Thymus (tissue), 11 donors: ENCODE data around the gene RUNX2. TPM values are rescaled to one million over a fixed set of nuclear protein-coding genes. Genes with fewer than 3 reads are reported as not detected.

Experiments
- DNase-seq, 9 donors: peaks; one replicate each; pipeline ENCODE4 v3.0.0-alpha.2; 2013; ENCODE audit warnings: low spot score in 9 of 9, low read depth in 6 of 9, missing footprints in 1 of 9
- H3K27ac ChIP-seq, 2 donors: one replicate each; pipeline ENCODE4 v1.5.1; 2013; ENCODE audit warnings: control low read depth in 1 of 2, low read depth in 1 of 2, low read length in 1 of 2, mild to moderate bottlenecking in 1 of 2, moderate library complexity in 1 of 2
- H3K27me3 ChIP-seq, 2 donors: one replicate each; pipeline ENCODE4 v1.5.1; 2013; ENCODE audit warnings: low read length in 1 of 2; ENCODE audit not compliant: control insufficient read depth in 2 of 2, insufficient read depth in 1 of 2
- H3K36me3 ChIP-seq, 2 donors: one replicate each; pipeline ENCODE4 v1.5.1; 2013; ENCODE audit warnings: low read length in 1 of 2, mild to moderate bottlenecking in 1 of 2, moderate library complexity in 1 of 2; ENCODE audit not compliant: control insufficient read depth in 2 of 2, insufficient read depth in 2 of 2
- H3K4me1 ChIP-seq, 2 donors: one replicate each; pipeline ENCODE4 v1.5.1; 2013; ENCODE audit warnings: low read length in 2 of 2; ENCODE audit not compliant: control insufficient read depth in 2 of 2, insufficient read depth in 2 of 2
- H3K4me3 ChIP-seq, 2 donors: one replicate each; pipeline ENCODE4 v1.5.1; 2013; ENCODE audit warnings: low read length in 2 of 2, control low read depth in 1 of 2, mild to moderate bottlenecking in 1 of 2
- H3K9me3 ChIP-seq, 2 donors: one replicate each; pipeline ENCODE4 v1.5.1; 2013; ENCODE audit warnings: low read length in 1 of 2, mild to moderate bottlenecking in 1 of 2; ENCODE audit not compliant: control insufficient read depth in 2 of 2, insufficient read depth in 1 of 2
- WGBS: extraction: QIAGEN DNeasy Blood & Tissue Kit; methylation state at CpG from one replicate; pipeline ENCODE4 v1.1.7; 2013; 5-methylcytosine and 5-hydroxymethylcytosine counted together
- polyA plus RNA-seq: library from polyadenylated mRNA; stranded (reverse); fragments of 200-250 nt; gene quantifications from one replicate; pipeline ENCODE4 v1.2.3, GENCODE V29; 2013
- total RNA-seq: library from RNA; stranded (reverse); fragments of 120-200 nt; gene quantifications from one replicate; pipeline ENCODE4 v1.2.4, GENCODE V29; 2013
- donor health status: healthy.

RUNX2 gene
- total and polyA plus RNA-seq, 2 donors, result 3.7 to 7.1 TPM

- Histone ChIP-seq H3K4me3 (no peak overlapping the region), H3K9me3 (no peaks in the 10 kb centered on the region), H3K27ac (no peak overlapping the region), H3K27me3 (no peaks in the 10 kb centered on the region), H3K36me3 (no peaks in the 10 kb centered on the region), H3K4me1 (peaks cover 4 to 9% of the 10 kb centered on the region in 2 donors)
- no peak for DNase-seq
- 99% methylated on average over 4 of the region's 4 CpGs for WGBS
Observed at GRCh38 chr6:45624228-45624627, 296.1 kb downstream of the RUNX2 start.

- no peak overlapping the region for H3K27ac ChIP-seq
- H3K27me3 ChIP-seq, result no peaks in the 10 kb centered on the region
- H3K4me3 ChIP-seq, result no peak overlapping the region
- no peaks in the 10 kb centered on the region for H3K36me3 ChIP-seq
- no peak for DNase-seq
- no peaks in the 10 kb centered on the region for H3K9me3 ChIP-seq
- H3K4me1 ChIP-seq, result peaks cover 3 to 4% of the 10 kb centered on the region in 2 donors
- WGBS, result 95% methylated on average over 5 of the region's 5 CpGs
Observed at GRCh38 chr6:45625191-45625664, 297.1 kb downstream of the RUNX2 start.

GRCh38 chr6:45626087-45626891 is 298.2 kb downstream of the RUNX2 start:
- WGBS, result 91% methylated on average over 5 of the region's 5 CpGs
- H3K27me3 ChIP-seq, result no peaks in the 10 kb centered on the region
- DNase-seq, result no peak
- H3K4me1 ChIP-seq, result no peaks in the 10 kb centered on the region
- no peaks in the 10 kb centered on the region for H3K9me3 ChIP-seq
- no peaks in the 10 kb centered on the region for H3K36me3 ChIP-seq
- H3K27ac ChIP-seq, result no peak overlapping the region
- no peak overlapping the region for H3K4me3 ChIP-seq

GRCh38 chr6:45630314-45630713 is 302.2 kb downstream of the RUNX2 start:
- WGBS, result 85% methylated on average over 2 of the region's 2 CpGs
- Histone ChIP-seq H3K4me1 (no peaks in the 10 kb centered on the region), H3K4me3 (no peak overlapping the region), H3K36me3 (no peaks in the 10 kb centered on the region), H3K9me3 (no peaks in the 10 kb centered on the region), H3K27me3 (no peaks in the 10 kb centered on the region), H3K27ac (no peak overlapping the region)
- DNase-seq, result no peak

GRCh38 chr6:45630801-45631200 is 302.7 kb downstream of the RUNX2 start:
- 85% methylated on average over 4 of the region's 4 CpGs for WGBS
- no peak for DNase-seq
- no peaks in the 10 kb centered on the region for H3K4me1 ChIP-seq

GRCh38 chr6:45631396-45631795 is 303.3 kb downstream of the RUNX2 start:
- Histone ChIP-seq H3K4me1 (no peaks in the 10 kb centered on the region), H3K9me3 (no peaks in the 10 kb centered on the region), H3K4me3 (no peak overlapping the region), H3K36me3 (no peaks in the 10 kb centered on the region), H3K27me3 (no peaks in the 10 kb centered on the region), H3K27ac (no peak overlapping the region)
- 97% methylated on average over 3 of the region's 3 CpGs for WGBS
- no peak for DNase-seq

More at GRCh38 chr6:45630801-45631200, 302.7 kb downstream of the RUNX2 start:
- Histone ChIP-seq H3K9me3 (no peaks in the 10 kb centered on the region), H3K36me3 (no peaks in the 10 kb centered on the region), H3K27me3 (no peaks in the 10 kb centered on the region), H3K4me3 (no peak overlapping the region), H3K27ac (no peak overlapping the region)

GRCh38 chr6:45633272-45633908 is 305.3 kb downstream of the RUNX2 start:
- no peaks in the 10 kb centered on the region for H3K27me3 ChIP-seq
- DNase-seq, result no peak
- no peak overlapping the region for H3K4me3 ChIP-seq
- H3K27ac ChIP-seq, result no peak overlapping the region
- H3K36me3 ChIP-seq, result no peaks in the 10 kb centered on the region
- H3K4me1 ChIP-seq, result peaks cover 0 to 15% of the 10 kb centered on the region in 2 donors
- 93% methylated on average over 6 of the region's 6 CpGs for WGBS
- H3K9me3 ChIP-seq, result no peaks in the 10 kb centered on the region

- no peaks in the 10 kb centered on the region for H3K27me3 ChIP-seq
- H3K4me1 ChIP-seq, result peaks cover 0 to 16% of the 10 kb centered on the region in 2 donors
- no peaks in the 10 kb centered on the region for H3K9me3 ChIP-seq
- DNase-seq, result no peak
- H3K4me3 ChIP-seq, result no peak overlapping the region
- no peaks in the 10 kb centered on the region for H3K36me3 ChIP-seq
- H3K27ac ChIP-seq, result no peak overlapping the region
- WGBS, result 97% methylated on average over 4 of the region's 4 CpGs
Observed at GRCh38 chr6:45634231-45634630, 306.1 kb downstream of the RUNX2 start.

GRCh38 chr6:45635284-45635867 is 307.2 kb downstream of the RUNX2 start:
- no peak for DNase-seq
- Histone ChIP-seq H3K36me3 (no peaks in the 10 kb centered on the region), H3K27ac (no peak overlapping the region), H3K4me3 (no peak overlapping the region), H3K27me3 (no peaks in the 10 kb centered on the region), H3K4me1 (peaks cover 0 to 16% of the 10 kb centered on the region in 2 donors), H3K9me3 (no peaks in the 10 kb centered on the region)
- WGBS, result 93% methylated on average over 8 of the region's 8 CpGs
